GM18861 (cell line): Measurements from ENCODE around the gene AQP5.

Source experiments
- ATAC-seq: cut with Tn5 transposase; IDR thresholded peaks from one replicate; pipeline ENCODE4 v1.9.1; 2021; ENCODE audit not compliant: unreplicated experiment

Gene AQP5

GRCh38 chr12:49961111-49961922 is at the start of gene AQP5:
AQP5 (plus strand) TSS chr12:49961872; CDS start chr12:49962018, 146 bp downstream.
- ATAC-seq, result no peak

GRCh38 chr12:49912345-49913255 is 49.1 kb upstream of the AQP5 start:
- no peak for ATAC-seq

- ATAC-seq, result no peak
Observed at GRCh38 chr12:49916129-49916919, 45.3 kb upstream of the AQP5 start.

- ATAC-seq, result no peak
Observed at GRCh38 chr12:49917166-49917787, 44.4 kb upstream of the AQP5 start.

- ATAC-seq, result no peak
Observed at GRCh38 chr12:49917788-49918173, 43.9 kb upstream of the AQP5 start.

- ATAC-seq, result no peak
Observed at GRCh38 chr12:49920241-49920914, 41.3 kb upstream of the AQP5 start.

GRCh38 chr12:49920915-49921286 is 40.8 kb upstream of the AQP5 start:
- no peak for ATAC-seq

- no peak for ATAC-seq
Observed at GRCh38 chr12:49921299-49921698, 40.4 kb upstream of the AQP5 start.

- ATAC-seq, result no peak
Observed at GRCh38 chr12:49921936-49922335, 39.7 kb upstream of the AQP5 start.

GRCh38 chr12:49922349-49923034 is 39.2 kb upstream of the AQP5 start:
- ATAC-seq, result no peak

GRCh38 chr12:49923035-49923644 is 38.5 kb upstream of the AQP5 start:
- ATAC-seq, result no peak

- no peak for ATAC-seq
Observed at GRCh38 chr12:49923880-49924556, 37.7 kb upstream of the AQP5 start.

- ATAC-seq, result no peak
Observed at GRCh38 chr12:49924628-49925246, 36.9 kb upstream of the AQP5 start.

- no peak for ATAC-seq
Observed at GRCh38 chr12:49925433-49926204, 36.1 kb upstream of the AQP5 start.

GRCh38 chr12:49928471-49928870 is 33.2 kb upstream of the AQP5 start:
- no peak for ATAC-seq

- no peak for ATAC-seq
Observed at GRCh38 chr12:49929581-49929980, 32.1 kb upstream of the AQP5 start.

- no peak for ATAC-seq
Observed at GRCh38 chr12:49930515-49931288, 31.0 kb upstream of the AQP5 start.
